Panc1 (cell line): ENCODE data around the gene ELP5. TPM values are rescaled to one million over a fixed set of nuclear protein-coding genes. Genes with fewer than 3 reads are reported as not detected.

ENCODE experiments used
- ATAC-seq: fragments of 200-7000 bp; cut with Tn5 transposase; 2 replicates; pipeline ENCODE4 v1.9.1; 2020; ENCODE audit warnings: mild to moderate bottlenecking, moderate library complexity
- BruUV-seq: library from RNA; stranded (reverse); fragments of 400-500 nt; replicated peaks from 2 replicates; lab custom pipeline; 2021; lab: Mats Ljungman, UMichigan
- CTCF ChIA-PET: fragments of 300-600 bp; sonication (Branson Sonifier 250); formaldehyde crosslinking; loops from one replicate; lab custom pipeline; 2022; ENCODE audit warnings: antibody characterized with exemption; lab: Charles Lee
- POLR2A ChIA-PET: fragments of 300-600 bp; sonication (Branson Sonifier 250); formaldehyde crosslinking; loops from one replicate; lab custom pipeline; 2022; ENCODE audit warnings: antibody characterized with exemption; lab: Charles Lee
- DNase-seq: peaks from one replicate; pipeline ENCODE4 v3.0.0-alpha.2; 2010; ENCODE audit warnings: low read depth, low spot score
- H3K27ac ChIP-seq: 2 replicates; pipeline ENCODE4 v1.5.1; 2011; ENCODE audit warnings: mild to moderate bottlenecking, low read length, inconsistent platforms
- H3K27me3 ChIP-seq: fragments of 200-500 bp; sonication (Bioruptor generic); 2 replicates; pipeline ENCODE4 v1.6.0; 2014; ENCODE audit warnings: low read length, inconsistent platforms; ENCODE audit not compliant: control insufficient read depth, insufficient read depth
- H3K36me3 ChIP-seq: fragments of 200-500 bp; sonication (Bioruptor generic); 2 replicates; pipeline ENCODE4 v1.5.1; 2014; ENCODE audit warnings: inconsistent platforms, mild to moderate bottlenecking, low read length, moderate library complexity; ENCODE audit not compliant: control insufficient read depth, insufficient read depth
- H3K4me1 ChIP-seq: 2 replicates; pipeline ENCODE4 v1.5.1; 2011; ENCODE audit warnings: inconsistent platforms, mild to moderate bottlenecking, low read length, moderate library complexity; ENCODE audit not compliant: control insufficient read depth, insufficient read depth
- H3K4me3 ChIP-seq, 2 experiments: 2 replicates each; pipeline ENCODE4 v1.5.1; 2011 to 2012; ENCODE audit warnings: low read depth in 2 of 2, low read length in 2 of 2, mild to moderate bottlenecking in 2 of 2, inconsistent platforms in 1 of 2, moderate library complexity in 1 of 2
- H3K9me3 ChIP-seq: fragments of 200-500 bp; sonication (Bioruptor generic); 2 replicates; pipeline ENCODE4 v1.5.1; 2014; ENCODE audit warnings: low read depth, mild to moderate bottlenecking, inconsistent platforms, low read length, moderate library complexity; ENCODE audit not compliant: control insufficient read depth, insufficient read depth
- CTCF ChIP-seq: fragments of 450-650 bp; IDR thresholded peaks from 2 replicates; pipeline ENCODE4 v1.5.1; 2017; ENCODE audit warnings: mild to moderate bottlenecking
- POLR2AphosphoS5 ChIP-seq: IDR thresholded peaks from 2 replicates; pipeline ENCODE4 v1.6.1; 2012; ENCODE audit warnings: mild to moderate bottlenecking, low read depth, low read length, moderate library complexity
- REST ChIP-seq, 2 experiments: IDR thresholded peaks; 2 replicates each; pipeline ENCODE4 v1.6.1; 2011 to 2012; ENCODE audit warnings: low read depth in 2 of 2, control low read depth in 1 of 2, low read length in 1 of 2, mild to moderate bottlenecking in 1 of 2, moderate library complexity in 1 of 2; ENCODE audit not compliant: insufficient read depth in 1 of 2
- SIN3A ChIP-seq: IDR thresholded peaks from 2 replicates; pipeline ENCODE4 v1.6.1; 2012; ENCODE audit warnings: low read depth, mild to moderate bottlenecking, low read length, moderate library complexity, borderline replicate concordance; ENCODE audit not compliant: insufficient read depth
- TCF7L2 ChIP-seq: IDR thresholded peaks from 2 replicates; pipeline ENCODE4 v1.6.1; 2011; ENCODE audit warnings: mild to moderate bottlenecking, low read depth, low read length, inconsistent platforms
- in situ Hi-C: cut with HindIII; loops from 2 replicates; pipeline ENCODE4 v1.10.0; 2016; ENCODE audit warnings: low sequenced_read_pairs, low pct_unique_long_range_greater_than_20kb
- intact Hi-C: fragments of 100-400 bp; cut with micrococcal nuclease; formaldehyde crosslinking; loops from one replicate; pipeline ENCODE4 v1.10.0; 2022; ENCODE audit not compliant: unreplicated experiment
- total RNA-seq: library from RNA; stranded (reverse); gene quantifications from one replicate; pipeline ENCODE4 v1.2.1, GENCODE V29; 2021; ENCODE audit not compliant: unreplicated experiment

Gene ELP5
- total RNA-seq, 1 experiment from 2014 or later, result 89.5 TPM

- TF ChIP-seq SIN3A (no peak), POLR2AphosphoS5 (no peak), CTCF (no peak), TCF7L2 (no peak), REST (IDR thresholded peaks at IDR 0.05; ENCODE audit: insufficient read depth in 1 of 2, low read depth in 2 of 2, low read length in 1 of 2) (no peak)
- Histone ChIP-seq H3K9me3 (no peaks in the 10 kb centered on the region), H3K4me1 (peaks cover 16% of the 10 kb centered on the region), H3K4me3 (peak overlapping the region; percentile 72 to 80), H3K36me3 (peaks cover 9% of the 10 kb centered on the region), H3K27me3 (no peaks in the 10 kb centered on the region), H3K27ac (peak overlapping the region; percentile 92)
- ATAC-seq (peak; percentile 5), DNase-seq (no peak)
- in situ Hi-C loops, result no loop called here
- BruUV-seq, result no TSS peak
- ChIA-PET CTCF (no interaction called here), POLR2A (no interaction called here)
- intact Hi-C loops, result no loop called here
Measured at GRCh38 chr17:7250695-7251627, 1.1 kb upstream of the ELP5 start.

- Histone ChIP-seq H3K36me3 (peaks cover 7% of the 10 kb centered on the region), H3K9me3 (no peaks in the 10 kb centered on the region), H3K27ac (peak within 1 kb of the TSS; percentile 92), H3K4me3 (peak within 1 kb of the TSS; percentile 72 to 80), H3K4me1 (peaks cover 16% of the 10 kb centered on the region), H3K27me3 (no peaks in the 10 kb centered on the region)
- ChIA-PET CTCF (no interaction called here), POLR2A (no interaction called here)
- TF ChIP-seq SIN3A, result 0 out of 2 replicates have a peak, but pooled peaks have one; percentile 16
- TF ChIP-seq POLR2AphosphoS5, result no peak
- intact Hi-C loops (no loop called here), in situ Hi-C loops (no loop called here)
- BruUV-seq, result no TSS peak
- peak; percentile 97 for DNase-seq
- ATAC-seq, result peak; percentile 98
Measured at GRCh38 chr17:7251661-7252175, 297 bp upstream of the ELP5 start, which contains the start of gene CTDNEP1. Gene CTDNEP1, minus strand, starts transcription at chr17:7251734. Its CDS starts 438 bp downstream, at chr17:7251296.
